ENCODE data around the gene KIAA1755.
"Not testable (repeated sequence)": the region's sequence is repeated elsewhere in the genome, so short reads cannot be mapped to it uniquely, and the experiment has no call there.

KIAA1755 gene

DNA sequence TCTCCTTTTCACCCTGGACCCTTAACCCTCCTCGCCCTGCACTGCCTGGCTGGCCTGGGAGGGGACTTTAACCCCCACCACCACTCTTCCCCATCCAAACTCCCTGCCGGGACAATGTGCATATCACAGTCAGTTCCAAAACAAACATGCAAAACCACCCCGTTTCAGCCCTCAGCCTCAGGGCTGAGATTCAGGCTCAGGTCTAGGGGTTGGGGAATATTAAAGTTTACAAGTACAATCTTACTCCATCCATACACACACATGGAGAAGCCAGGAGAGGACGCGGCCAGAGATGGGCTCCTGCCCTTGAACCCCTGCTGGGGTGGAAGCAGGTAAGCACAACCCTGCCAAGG, 534 bp downstream of the KIAA1755 start:
- DNase-seq: peak in 8 of 14 donors; percentile 34 to 71 (median 52)

DNA sequence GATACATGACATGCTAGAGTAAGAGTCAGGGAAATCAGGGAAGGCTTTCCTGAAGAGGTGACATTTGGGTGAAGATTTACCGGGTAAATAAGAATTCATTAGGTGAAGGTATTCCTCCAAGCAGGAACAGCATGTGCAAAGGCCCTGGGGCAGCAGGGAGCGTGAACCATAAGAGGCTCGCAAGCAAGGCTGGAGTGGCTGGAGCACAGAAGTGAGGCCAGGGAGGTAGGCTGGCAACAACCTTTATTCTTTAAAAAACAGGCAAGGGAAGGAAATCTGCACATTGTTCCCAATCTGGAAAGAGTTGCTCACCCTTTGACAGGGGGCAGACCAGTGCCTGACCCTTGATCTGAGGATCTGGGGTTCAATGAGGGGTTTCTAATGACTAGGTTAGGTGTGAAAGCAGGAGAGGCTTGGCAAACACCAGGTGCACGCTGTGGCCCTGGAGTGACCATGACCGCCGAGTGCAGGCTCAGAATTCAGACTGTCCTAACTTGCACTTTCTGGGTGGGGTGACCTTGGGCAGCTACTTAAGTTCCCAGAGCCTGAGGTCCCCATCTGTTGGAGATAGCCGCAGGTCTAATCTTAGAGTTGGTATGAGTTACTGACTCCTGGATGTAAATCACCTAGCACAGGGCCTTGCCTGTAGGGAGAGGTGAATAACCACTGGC, 1.9 kb downstream of the KIAA1755 start:
- no peak for DNase-seq

DNA sequence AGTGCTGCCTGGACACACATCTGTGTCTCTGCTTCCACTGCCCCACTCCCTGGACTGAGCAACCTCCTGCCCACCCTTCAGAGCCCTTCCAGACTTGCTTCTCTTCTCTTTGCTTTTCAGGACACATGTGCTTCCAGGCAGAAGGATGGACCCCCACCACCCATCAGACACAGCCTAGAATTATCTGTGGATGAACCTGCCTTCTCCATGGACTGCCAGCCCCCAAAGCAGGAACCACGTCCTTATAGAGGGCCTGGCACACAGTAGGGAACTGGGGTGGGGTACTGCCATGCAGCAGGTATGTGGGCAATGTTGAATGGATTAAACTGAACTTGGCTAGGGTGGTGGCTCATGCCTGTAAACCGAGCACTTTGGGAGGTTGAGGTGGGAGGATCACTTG, 3.6 kb downstream of the KIAA1755 start:
- DNase-seq: no peak

DNA sequence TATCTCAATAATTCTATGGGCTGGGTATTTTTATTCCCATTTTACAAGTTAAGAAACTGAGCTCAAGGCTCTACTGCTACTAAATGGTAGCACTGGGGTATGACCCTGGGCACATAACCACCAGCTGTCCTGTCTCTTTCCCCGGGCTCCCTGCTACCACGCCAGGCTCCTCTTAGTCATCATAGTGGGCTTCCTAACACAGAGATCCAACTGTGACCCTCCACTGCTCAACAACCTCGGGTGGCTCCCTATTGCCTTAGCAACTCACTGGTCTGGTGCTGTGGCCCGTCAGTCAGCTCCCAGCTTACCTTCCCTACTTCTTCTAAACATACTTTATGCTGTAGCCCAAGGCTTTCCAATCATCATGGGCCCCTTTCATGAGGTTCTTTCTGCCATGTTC, 4.5 kb downstream of the KIAA1755 start:
- DNase-seq: no peak

DNA sequence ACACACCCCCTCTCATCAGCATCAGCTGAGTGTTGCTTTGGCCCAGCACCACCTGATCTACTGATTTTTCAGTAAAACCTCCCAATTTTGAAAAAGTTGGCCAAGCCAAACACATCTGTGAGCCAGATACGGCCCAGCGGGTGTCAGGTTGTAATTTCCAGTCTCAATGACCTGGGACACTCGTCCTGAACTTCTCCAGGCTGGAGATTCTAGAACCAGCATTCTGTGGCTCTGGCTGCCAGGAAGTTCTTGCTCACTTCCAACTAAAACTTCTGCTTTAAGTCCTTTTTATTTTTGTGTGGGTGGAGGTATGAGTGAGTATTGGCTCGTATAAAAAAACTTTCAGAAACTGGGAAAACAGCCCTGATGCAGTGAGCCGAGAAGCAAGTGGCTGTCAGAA, 5.1 kb downstream of the KIAA1755 start:
- peak in 4 of 14 donors; percentile 6 to 52 (median 15) for DNase-seq

DNA sequence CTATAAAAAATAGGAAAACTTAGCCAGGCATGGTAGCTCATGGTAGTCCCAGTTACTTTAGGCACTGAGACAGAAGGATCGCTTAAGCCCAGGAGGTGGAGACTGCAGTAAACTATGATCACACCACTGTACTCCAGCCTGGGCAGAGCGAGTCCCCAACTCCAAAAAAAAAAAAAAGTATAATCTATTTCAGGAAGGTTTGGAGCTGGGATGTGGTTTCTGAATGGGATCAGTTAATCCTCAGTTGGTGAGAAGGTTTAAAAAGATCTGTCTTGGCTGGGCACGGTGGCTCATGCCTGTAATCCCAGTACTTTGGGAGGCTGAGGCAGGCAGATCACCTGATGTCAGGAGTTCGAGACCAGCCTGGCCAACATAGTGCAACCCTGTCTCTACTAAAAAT, 5.9 kb downstream of the KIAA1755 start:
- not testable (repeated sequence) for DNase-seq

DNA sequence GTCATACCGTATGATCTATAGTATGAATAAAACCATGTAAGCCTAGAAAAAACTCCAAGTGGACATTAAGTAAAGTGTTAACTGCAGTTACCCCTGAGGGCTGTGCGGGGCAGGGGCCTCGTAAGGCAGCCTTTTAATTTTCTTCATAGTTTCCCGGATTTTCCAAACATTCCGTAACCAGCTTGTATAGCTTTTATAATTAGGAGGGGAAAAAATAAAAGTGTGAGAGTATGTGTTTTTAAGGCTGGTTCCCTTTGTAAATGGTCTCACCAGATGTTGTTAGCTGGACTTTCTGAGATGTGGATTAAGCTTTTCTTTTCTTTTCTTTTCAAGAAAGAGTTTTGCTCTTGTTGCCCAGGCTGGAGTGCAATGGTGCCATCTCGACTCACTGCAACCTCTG, 7.0 kb downstream of the KIAA1755 start:
- DNase-seq: no peak

DNA sequence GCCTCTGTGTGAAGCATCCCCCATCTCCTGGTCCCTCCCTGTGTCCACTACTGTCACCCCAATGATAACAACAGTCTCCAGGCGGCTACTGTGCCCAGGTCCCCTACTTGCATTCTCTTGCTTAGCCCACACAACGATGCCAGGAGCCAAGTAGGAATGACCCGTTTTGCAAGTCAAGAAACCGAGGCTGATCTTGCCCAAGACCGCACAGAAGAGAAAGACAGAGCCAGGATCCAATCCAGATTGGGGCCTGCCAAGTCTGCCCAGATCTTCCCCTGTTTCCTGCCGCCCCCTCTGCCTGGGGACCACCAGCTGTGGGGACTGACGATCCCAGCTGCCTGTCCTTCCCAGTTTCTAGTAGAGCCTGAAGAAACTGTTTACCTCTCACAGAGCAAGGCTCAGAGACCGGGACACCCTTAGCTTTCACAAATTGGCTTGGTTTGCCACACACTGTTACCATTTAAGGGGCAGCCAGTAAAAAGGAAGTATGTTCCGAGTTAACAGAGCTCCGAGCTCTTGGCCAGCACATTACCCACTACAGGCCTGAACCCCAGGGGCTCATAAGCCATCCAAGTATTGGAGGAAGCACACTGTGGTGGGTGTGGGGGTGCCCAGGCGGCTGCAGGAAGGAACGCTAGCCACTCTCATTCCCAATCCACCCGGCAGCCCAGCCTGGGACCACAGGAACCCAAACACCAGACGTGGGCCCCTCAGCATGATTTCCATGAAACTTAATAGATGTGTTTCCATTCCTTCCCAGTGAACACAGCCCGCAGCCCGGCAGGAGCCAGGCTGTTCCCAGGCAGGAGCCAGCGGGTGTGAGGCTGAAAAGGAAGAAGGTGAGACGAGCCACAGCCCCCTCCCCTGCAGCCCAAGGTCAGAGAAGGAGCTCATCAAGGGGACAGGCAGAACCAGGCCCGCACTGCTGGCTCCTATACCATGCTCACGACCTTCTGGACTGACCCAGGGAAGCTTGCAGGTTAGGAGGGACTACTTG, 7.9 kb downstream of the KIAA1755 start:
- DNase-seq: peak in 8 of 14 donors; percentile 12 to 64 (median 40)

DNA sequence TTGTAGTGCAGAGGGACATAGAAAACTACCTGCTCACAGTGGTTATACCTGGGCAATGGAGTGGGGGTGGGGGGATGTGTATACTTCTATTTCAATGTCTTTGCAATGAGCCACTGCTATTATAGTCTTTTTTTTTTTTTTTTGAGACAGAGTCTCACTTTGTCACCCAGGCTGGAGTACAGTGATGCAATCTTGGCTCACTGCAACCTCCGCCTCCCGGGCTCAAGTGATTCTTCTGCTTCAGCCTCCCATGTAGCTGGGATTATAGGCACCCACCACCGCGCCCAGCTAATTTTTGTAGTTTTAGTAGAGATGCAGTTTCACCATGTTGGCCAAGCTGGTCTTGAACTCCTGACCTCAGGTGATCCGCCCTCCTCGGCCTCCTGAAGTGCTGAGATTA, 9.1 kb downstream of the KIAA1755 start:
- DNase-seq: peak in 1 of 14 donors; percentile 9

DNA sequence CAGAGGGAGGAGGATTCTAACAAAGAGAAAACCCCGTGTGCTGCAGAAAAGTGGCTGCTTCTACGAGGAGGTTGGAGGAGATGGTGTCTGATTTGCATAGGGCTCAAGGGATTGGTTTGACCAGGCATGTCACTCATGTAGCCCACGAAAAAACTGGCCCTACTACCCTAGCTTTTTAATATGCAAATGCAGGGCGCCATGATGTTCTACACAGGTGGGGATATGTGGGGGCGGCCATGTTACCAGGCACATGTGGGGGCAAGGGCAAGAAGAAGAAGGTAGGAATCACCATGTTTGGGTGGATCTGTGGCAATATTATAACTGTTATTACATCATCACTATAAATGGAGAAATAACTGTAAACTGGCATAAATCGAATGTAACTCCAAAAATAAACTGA, 9.9 kb downstream of the KIAA1755 start:
- no peak for DNase-seq

DNA sequence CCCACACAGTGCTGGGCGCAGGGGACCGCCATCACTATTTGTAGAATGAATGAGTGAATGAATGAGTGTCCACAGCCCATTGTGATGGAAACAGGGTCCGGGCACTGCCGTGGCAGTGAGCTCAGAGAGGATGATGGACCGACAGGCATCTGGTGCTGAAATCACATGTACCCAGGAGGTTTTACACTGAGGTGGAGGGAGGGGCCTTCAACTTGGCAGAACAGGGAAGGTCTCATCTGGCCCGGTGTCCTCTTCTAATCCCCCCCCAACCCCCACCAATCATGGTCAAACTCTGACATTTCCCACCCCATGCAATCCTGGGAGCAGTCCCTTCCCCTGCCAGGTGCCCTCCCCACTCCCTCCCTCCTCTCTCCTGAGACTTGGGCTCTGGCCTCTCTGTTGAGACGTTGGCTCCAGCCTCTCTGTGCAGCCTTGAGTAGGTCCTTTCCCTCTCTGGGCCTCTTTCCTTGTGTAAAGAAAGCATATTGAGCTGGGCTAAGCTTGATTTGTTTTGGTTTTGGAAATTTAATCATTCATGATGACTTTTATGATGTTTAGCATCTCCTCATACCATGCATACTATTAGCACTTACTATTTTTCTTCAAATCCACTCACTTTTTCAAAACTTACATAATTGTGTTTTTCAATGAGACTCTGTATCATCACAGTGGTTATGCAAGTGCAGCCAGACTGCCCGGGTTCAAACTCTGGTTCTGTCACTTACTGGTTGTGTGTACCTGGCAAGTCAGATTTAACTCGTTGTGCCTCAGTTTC, 10.8 kb downstream of the KIAA1755 start:
- peak in 1 of 14 donors; percentile 27 for DNase-seq

DNA sequence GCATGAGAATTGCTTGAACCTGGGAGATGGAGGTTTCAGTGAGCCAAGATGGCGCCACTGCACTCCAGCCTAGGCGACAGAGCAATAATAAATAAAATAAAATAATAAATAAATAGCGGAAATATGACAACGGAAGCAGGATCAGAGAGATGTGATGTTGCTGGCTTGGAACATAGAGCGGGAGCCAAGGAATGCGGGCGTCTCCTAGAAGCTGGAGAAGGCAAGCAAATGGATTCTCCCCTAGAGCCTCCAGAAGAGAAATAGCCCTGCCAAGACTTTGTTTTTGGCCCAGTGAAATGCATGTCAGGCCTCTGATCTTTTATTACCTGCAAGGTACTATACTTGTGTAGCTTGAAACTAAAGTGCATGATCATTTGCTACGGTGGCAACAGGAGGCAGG, 12.4 kb downstream of the KIAA1755 start:
- DNase-seq: no peak

DNA sequence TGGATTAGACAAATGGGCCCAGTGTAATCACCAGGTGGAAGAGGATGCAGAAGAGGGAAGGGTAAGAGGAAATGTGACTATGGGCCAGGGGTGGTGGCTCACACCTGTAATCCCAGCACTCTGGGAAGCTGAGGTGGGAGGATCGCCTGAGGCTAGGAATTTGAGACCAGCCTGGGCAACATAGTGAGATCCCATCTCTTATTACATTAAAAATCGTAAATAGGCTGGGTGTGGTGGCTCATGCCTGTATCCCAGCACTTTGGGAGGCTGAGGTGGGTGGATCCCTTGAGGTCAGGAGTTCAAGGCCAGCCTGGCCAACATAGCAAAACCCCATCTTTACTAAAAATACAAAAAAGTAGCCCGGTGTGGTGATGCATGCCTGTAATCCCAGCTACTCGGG, 12.8 kb downstream of the KIAA1755 start:
- DNase-seq: not testable (repeated sequence)

DNA sequence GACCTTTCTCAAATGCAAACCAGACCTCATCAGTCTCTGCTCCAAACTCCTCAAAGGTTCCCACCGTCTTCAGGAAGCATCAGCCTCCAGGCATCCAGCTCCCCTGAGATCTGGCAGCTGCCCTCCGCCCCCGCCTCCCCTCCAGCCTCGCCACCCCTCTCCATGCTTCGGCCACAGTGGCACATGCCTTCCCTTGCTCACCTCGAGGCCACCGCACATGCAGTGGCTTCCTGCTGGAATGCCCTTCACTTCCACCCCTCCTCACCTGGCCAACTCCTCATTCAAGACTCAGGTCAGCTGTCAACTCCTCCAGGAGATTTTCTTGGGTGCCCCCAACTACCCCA, 13.4 kb downstream of the KIAA1755 start:
- DNase-seq: no peak

DNA sequence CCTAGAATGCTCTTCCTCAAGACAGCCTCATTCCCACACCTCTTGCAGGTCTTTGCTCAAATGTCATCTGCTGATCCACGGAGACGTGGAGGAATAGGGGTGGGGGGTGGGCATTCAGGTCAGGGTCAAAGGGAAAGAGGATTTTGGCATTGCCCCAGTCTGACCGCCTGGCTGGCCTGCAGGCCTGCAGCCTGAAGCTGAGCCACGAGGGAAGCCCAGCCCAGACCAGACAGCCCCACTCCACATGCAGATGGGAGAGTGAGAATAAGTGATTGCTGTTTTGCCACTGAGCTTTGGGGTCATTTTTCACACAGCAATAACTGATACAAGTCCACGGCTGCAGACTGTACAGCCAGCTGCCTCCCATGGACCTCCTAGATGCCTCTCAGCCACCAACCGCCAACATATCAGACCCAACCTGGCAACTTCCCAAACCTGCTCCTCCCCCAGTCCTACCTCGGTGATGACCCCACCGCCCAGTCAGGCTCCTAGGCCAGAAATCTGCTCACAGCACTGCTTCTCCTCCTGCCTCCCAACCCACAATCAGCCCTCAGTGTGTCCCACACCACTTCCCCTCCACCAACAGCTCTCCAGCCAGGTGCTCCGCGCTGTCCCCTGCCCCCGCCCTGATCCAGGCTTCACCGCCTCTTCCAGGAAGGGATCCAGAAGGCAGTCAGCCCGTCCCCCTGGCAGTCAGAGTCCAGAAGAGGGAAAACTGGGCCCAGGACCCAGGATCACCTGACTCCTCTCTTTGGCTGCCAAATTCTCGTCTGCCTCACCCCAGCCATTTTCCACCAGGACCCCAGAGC, 14.0 kb downstream of the KIAA1755 start:
- peak in 11 of 14 donors; percentile 5 to 73 (median 40) for DNase-seq

DNA sequence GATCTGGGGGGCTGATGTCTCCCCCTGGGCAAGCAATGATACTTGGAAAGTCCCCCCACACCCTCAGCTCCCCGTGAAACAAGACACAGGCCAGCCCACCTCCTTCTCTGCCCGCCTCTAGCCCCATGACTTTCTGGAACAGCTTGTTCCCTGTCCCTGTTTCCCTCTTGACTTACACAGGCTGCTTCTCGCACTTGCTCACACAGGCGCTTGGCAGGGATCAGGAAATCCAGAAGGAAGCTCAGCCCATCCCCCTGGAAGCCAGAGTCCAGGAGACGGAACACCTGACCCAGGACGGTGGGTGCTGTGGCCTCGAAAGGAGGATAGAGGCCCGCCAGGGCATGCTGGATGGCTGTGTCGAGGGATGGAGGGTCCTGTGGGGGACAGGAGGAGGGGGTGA, 14.8 kb downstream of the KIAA1755 start:
- DNase-seq: peak in 8 of 14 donors; percentile 12 to 74 (median 34)

DNA sequence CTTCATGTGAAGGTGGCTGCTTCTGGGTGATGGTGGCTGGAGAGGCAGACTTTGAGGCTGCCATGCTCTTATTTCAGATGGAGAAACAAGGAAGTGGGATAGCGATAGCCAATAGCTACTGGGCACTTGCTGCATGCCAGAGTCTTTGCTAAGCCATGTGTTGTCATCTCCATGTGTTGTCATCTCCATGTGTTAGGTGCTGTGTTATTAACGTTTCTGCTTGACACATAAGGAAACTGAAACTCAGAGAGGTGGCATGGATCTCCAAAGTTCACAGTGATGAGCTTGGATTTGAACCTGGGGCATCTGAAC, 16.9 kb downstream of the KIAA1755 start:
- DNase-seq: no peak

DNA sequence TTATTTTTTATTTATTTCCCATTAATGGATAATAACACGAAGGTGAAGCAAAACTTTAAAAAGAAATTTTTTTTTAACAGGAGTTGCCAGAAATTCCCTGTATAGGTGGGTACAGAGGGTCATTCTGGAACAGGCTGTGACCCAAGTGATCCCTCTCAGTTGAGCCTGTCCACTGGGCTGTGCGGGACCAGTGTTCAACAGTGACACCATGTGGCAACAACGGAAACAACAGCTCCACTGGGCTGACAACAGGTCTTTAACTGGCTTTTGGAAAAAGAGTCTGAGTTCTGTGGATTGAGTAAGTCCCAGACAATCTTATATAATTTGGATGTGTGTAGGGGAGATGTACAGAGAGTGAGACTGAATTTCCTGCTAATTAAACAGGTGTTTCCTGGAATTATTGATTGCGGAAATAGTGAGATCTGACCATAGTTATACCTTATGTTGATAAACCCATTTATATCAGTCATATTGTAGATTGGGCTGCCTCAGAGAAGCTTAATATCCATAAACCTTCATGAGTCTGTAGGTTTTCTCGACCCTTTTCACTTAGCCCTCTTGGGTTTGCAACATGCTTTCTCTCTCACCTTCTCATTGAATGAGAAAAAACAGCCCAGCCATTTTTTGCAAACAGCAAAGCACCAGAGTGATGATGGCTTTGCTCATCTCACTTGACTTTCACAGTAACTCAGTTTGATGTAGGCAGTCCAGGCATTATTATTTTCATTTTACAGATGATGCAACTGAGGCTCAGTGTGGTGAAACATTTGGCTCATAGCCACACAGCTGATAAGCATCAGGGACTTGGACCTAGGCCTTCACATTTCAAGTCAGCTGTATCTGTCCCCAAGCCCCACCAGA, 17.5 kb downstream of the KIAA1755 start:
- no peak for DNase-seq

DNA sequence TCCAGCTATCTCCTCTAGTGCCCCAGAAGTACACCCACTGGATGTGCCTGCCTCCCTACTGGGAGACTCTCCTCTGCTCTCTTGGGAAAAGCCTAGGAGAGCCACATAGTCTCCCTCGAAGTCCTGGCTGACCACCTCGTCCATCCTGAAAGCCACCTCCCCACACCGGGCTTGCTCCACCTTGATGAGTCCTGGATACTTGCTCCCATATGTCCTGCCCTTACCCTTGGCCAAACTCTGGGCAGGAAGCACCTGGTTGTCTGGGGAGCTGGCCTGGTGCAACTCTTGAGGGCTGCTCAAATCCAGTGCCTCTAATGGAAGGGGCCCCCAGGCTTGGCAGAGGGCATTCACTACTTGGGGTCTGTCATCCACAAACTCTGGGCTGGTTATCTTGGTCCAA, 19.3 kb downstream of the KIAA1755 start:
- no peak for DNase-seq

DNA sequence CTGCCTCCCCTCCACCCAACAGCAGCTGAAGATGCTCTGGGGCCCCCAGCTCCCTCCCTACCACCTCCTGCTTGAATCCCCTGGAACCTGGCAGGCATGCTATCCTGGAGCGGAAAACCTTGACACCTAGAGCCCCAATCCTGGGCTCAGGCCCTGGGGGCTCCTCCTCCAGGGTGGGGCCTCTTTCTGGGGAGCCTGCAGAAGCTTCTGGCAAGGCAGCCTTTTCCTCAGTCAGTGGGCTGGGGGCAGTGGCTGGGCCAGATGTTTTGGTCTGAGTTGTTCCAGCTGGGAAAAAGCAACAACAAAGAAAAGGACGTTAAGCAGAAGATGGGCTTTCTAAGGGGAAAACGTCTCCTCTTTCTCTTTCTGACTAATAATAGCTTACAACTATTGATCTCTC, 21.1 kb downstream of the KIAA1755 start:
- DNase-seq: no peak

DNA sequence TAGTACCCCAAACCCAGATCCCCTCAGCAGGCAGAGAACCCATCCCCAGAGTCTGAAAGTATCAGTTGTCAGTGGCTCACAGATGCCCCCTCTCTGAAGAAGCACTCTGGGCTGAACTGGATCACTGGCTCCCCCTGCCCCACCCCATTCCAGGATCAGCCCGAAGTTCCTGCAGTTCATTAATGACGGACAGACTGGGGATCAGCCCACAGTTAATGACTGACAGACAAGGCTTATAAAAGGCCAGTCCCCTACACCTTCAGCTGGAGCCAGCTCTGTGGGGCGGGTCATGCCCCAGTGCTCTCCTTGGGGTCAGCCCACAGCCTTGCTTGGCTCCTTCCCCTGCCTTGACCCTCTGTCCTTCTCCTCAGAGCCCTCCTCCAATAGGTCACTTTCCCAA, 21.7 kb downstream of the KIAA1755 start:
- DNase-seq: no peak

All from C1 segment of cervical spinal cord (tissue), 14 donors.